Body of pancreas (tissue), 4 donors: ENCODE results near the gene DENND2A.

ENCODE experiments used
- POLR2A ChIP-seq, 3 donors: fragments of 450-650 bp; IDR thresholded peaks; one replicate each; pipeline ENCODE4 v1.6.1; 2016; ENCODE audit warnings: antibody characterized with exemption in 3 of 3, mild to moderate bottlenecking in 2 of 3
- TF ChIP-seq, protein P1 (sequence below), 7 experiments: fragments of 450-650 bp in 4 of 7; fragments of 200-600 bp in 3 of 7; sonication (generic) in 3 of 7; IDR thresholded peaks; one replicate each; pipeline ENCODE4 v1.5.1; 2016 to 2019; ENCODE audit warnings: antibody characterized with exemption in 7 of 7

DNA sequence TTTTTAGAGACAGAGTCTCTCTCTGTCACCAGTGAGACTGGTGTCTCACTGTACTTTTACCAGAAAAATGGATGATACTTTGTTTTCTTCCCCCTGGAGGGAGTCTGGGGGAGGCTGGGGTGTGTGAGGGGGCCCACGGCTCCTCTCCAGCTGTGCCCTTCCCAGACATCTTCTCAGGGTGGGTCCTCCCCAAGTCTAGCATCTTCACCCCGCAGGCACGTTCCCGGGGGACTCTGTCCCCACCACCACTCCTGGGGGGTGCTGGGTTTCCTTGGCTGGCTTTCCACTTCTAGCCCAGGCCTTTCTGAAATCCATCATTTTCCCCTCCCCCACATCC lies 99.5 kb downstream of the DENND2A start:
- TF ChIP-seq, protein P1, sequence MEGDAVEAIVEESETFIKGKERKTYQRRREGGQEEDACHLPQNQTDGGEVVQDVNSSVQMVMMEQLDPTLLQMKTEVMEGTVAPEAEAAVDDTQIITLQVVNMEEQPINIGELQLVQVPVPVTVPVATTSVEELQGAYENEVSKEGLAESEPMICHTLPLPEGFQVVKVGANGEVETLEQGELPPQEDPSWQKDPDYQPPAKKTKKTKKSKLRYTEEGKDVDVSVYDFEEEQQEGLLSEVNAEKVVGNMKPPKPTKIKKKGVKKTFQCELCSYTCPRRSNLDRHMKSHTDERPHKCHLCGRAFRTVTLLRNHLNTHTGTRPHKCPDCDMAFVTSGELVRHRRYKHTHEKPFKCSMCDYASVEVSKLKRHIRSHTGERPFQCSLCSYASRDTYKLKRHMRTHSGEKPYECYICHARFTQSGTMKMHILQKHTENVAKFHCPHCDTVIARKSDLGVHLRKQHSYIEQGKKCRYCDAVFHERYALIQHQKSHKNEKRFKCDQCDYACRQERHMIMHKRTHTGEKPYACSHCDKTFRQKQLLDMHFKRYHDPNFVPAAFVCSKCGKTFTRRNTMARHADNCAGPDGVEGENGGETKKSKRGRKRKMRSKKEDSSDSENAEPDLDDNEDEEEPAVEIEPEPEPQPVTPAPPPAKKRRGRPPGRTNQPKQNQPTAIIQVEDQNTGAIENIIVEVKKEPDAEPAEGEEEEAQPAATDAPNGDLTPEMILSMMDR (IDR thresholded peaks at IDR 0.05): no peak
- TF ChIP-seq POLR2A (IDR thresholded peaks at IDR 0.05): no peak
